ENCODE measurements around the gene TTC28.

Gene TTC28

DNA sequence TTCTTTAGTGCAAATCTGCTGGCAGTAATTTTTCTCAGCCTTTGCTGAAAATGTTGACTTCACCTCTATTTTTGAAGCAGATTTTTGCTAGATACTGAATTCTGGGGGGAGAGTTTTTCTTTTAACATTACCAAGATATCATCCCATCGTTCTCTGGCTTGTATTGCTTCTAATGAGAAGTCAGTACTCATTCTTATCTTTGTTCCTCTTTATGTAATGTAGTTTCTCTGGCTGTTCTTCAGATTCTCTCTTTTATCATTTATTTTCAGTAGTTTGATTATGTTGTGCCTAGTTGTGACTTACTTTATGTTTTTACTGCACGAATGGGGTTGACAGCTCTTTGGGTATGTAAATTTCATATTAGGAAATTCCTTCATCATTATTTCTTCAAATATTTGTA is 441.9 kb downstream of the TTC28 start:
- TF ChIP-seq CEBPB (IDR thresholded peaks at IDR 0.05) (no peak), TCF12 (IDR thresholded peaks at IDR 0.05; ENCODE audit: low read depth) (no peak), TEAD4 (IDR thresholded peaks at IDR 0.05) (no peak), EP300 (IDR thresholded peaks at IDR 0.05; ENCODE audit: borderline replicate concordance) (no peak)
- TF ChIP-seq, protein P1, sequence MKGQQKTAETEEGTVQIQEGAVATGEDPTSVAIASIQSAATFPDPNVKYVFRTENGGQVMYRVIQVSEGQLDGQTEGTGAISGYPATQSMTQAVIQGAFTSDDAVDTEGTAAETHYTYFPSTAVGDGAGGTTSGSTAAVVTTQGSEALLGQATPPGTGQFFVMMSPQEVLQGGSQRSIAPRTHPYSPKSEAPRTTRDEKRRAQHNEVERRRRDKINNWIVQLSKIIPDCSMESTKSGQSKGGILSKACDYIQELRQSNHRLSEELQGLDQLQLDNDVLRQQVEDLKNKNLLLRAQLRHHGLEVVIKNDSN (IDR thresholded peaks at IDR 0.05): no peak

DNA sequence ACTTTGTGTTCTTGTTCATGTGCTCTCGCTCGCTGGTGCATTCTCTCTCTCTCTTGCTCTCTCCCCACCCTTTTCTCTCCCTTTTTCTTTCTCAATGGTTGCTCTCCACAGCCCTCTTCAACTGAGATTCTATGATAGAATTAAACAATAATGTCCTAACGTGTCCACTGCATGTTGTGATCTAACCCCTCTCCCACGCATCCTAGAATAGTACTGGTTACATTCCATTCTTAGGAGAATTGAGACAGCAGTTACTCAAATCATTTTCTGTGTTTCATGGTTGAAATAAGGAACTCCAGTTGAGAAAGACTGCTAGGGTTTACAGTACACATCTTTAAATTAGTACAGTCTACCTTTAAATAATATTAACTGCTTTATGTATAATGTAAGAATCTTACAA is 442.5 kb downstream of the TTC28 start:
- TF ChIP-seq TEAD4 (IDR thresholded peaks at IDR 0.05): no peak
- no peak for TF ChIP-seq TAF1 (IDR thresholded peaks at IDR 0.05; ENCODE audit: low read depth)
- no peak for TF ChIP-seq YY1 (IDR thresholded peaks at IDR 0.05; ENCODE audit: low read depth)
- TF ChIP-seq EGR1 (IDR thresholded peaks at IDR 0.05): no peak

GRCh38 chr22:28232204-28232603 is 447.4 kb downstream of the TTC28 start:
- no peak for TF ChIP-seq YY1 (IDR thresholded peaks at IDR 0.05; ENCODE audit: low read depth)
- no peak for TF ChIP-seq ZBTB7A (IDR thresholded peaks at IDR 0.05; ENCODE audit: low read depth)
- TF ChIP-seq, protein P2, sequence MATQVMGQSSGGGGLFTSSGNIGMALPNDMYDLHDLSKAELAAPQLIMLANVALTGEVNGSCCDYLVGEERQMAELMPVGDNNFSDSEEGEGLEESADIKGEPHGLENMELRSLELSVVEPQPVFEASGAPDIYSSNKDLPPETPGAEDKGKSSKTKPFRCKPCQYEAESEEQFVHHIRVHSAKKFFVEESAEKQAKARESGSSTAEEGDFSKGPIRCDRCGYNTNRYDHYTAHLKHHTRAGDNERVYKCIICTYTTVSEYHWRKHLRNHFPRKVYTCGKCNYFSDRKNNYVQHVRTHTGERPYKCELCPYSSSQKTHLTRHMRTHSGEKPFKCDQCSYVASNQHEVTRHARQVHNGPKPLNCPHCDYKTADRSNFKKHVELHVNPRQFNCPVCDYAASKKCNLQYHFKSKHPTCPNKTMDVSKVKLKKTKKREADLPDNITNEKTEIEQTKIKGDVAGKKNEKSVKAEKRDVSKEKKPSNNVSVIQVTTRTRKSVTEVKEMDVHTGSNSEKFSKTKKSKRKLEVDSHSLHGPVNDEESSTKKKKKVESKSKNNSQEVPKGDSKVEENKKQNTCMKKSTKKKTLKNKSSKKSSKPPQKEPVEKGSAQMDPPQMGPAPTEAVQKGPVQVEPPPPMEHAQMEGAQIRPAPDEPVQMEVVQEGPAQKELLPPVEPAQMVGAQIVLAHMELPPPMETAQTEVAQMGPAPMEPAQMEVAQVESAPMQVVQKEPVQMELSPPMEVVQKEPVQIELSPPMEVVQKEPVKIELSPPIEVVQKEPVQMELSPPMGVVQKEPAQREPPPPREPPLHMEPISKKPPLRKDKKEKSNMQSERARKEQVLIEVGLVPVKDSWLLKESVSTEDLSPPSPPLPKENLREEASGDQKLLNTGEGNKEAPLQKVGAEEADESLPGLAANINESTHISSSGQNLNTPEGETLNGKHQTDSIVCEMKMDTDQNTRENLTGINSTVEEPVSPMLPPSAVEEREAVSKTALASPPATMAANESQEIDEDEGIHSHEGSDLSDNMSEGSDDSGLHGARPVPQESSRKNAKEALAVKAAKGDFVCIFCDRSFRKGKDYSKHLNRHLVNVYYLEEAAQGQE (IDR thresholded peaks at IDR 0.05; ENCODE audit: low read depth): no peak
- no peak for TF ChIP-seq TAF1 (IDR thresholded peaks at IDR 0.05; ENCODE audit: low read depth)
- no peak for TF ChIP-seq TEAD4 (IDR thresholded peaks at IDR 0.05)
- TF ChIP-seq CEBPB (IDR thresholded peaks at IDR 0.05): no peak
- TF ChIP-seq NFIC (IDR thresholded peaks at IDR 0.05): no peak
- TF ChIP-seq, protein P1 (IDR thresholded peaks at IDR 0.05): no peak
- TF ChIP-seq, protein P3, sequence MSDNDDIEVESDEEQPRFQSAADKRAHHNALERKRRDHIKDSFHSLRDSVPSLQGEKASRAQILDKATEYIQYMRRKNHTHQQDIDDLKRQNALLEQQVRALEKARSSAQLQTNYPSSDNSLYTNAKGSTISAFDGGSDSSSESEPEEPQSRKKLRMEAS (IDR thresholded peaks at IDR 0.05): no peak
- TF ChIP-seq CREB1 (IDR thresholded peaks at IDR 0.05; ENCODE audit: low read depth): no peak
- no peak for TF ChIP-seq RAD21 (IDR thresholded peaks at IDR 0.05; ENCODE audit: low read depth)
- no peak for TF ChIP-seq TCF12 (IDR thresholded peaks at IDR 0.05; ENCODE audit: low read depth)

- peak; percentile 59 for TF ChIP-seq FOXM1 (IDR thresholded peaks at IDR 0.05; ENCODE audit: borderline replicate concordance, low read depth)
- peak; percentile 9; the same call in 1 of the 2 replicates for TF ChIP-seq RAD21 (IDR thresholded peaks at IDR 0.05; ENCODE audit: low read depth)
- TF ChIP-seq TAF1 (IDR thresholded peaks at IDR 0.05; ENCODE audit: low read depth): no peak
- TF ChIP-seq CEBPB (IDR thresholded peaks at IDR 0.05): no peak
- TF ChIP-seq, protein P2 (IDR thresholded peaks at IDR 0.05; ENCODE audit: low read depth): no peak
- TF ChIP-seq, protein P3 (IDR thresholded peaks at IDR 0.05): peak; percentile 43; the same call in 1 of the 2 replicates
- TF ChIP-seq, protein P1 (IDR thresholded peaks at IDR 0.05): no peak
- TF ChIP-seq TEAD4 (IDR thresholded peaks at IDR 0.05): peak; percentile 76
- TF ChIP-seq EP300 (IDR thresholded peaks at IDR 0.05; ENCODE audit: borderline replicate concordance): peak; percentile 56; the same call in 1 of the 2 replicates
Measured at GRCh38 chr22:28231441-28231840, 448.2 kb downstream of the TTC28 start.

- TF ChIP-seq, protein P2 (IDR thresholded peaks at IDR 0.05; ENCODE audit: low read depth): no peak
- TF ChIP-seq TAF1 (IDR thresholded peaks at IDR 0.05; ENCODE audit: low read depth): no peak
- TF ChIP-seq CREB1 (IDR thresholded peaks at IDR 0.05; ENCODE audit: low read depth): no peak
- no peak for TF ChIP-seq ZBTB7A (IDR thresholded peaks at IDR 0.05; ENCODE audit: low read depth)
- TF ChIP-seq TCF12 (IDR thresholded peaks at IDR 0.05; ENCODE audit: low read depth): no peak
- TF ChIP-seq TEAD4 (IDR thresholded peaks at IDR 0.05): no peak
- TF ChIP-seq, protein P3 (IDR thresholded peaks at IDR 0.05): no peak
- no peak for TF ChIP-seq YY1 (IDR thresholded peaks at IDR 0.05; ENCODE audit: low read depth)
- no peak for TF ChIP-seq FOXM1 (IDR thresholded peaks at IDR 0.05; ENCODE audit: borderline replicate concordance, low read depth)
- TF ChIP-seq, protein P1 (IDR thresholded peaks at IDR 0.05): no peak
- no peak for TF ChIP-seq EGR1 (IDR thresholded peaks at IDR 0.05)
- no peak for TF ChIP-seq NFIC (IDR thresholded peaks at IDR 0.05)
- no peak for TF ChIP-seq RAD21 (IDR thresholded peaks at IDR 0.05; ENCODE audit: low read depth)
- no peak for TF ChIP-seq EP300 (IDR thresholded peaks at IDR 0.05; ENCODE audit: borderline replicate concordance)
Measured at GRCh38 chr22:28230671-28231070, 449.0 kb downstream of the TTC28 start.
